ENCODE data around the gene TRAPPC10. TPM values are rescaled to one million over a fixed set of nuclear protein-coding genes. Genes with fewer than 3 reads are reported as not detected.

The TRAPPC10 gene
- total and polyA plus RNA-seq, 10 donors: 6.0 to 83.2 (median 63.3) TPM

DNA sequence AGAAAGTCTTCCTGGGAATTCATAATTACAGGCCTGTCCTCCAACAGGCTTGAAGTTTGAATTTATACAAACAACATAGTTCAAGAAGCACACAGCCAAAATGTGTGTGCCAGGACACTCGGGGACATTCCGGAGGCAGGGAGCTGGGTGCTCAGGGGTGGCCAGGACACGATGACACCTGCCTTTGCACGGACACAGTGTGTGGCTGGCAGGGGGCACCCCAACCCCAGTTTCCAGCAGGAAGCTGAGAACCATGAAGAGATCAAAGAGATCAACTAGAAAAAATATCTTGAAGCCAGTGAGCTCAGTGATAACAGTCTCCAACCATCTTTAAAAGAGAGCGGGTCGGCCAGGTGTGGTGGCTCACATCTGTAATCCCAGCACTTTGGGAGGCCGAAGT, 32.5 kb upstream of the TRAPPC10 start:
- 87 to 92% (median 90%) methylated on average over 7 of the region's 7 CpGs for WGBS, 5 donors
- TF ChIP-seq POLR2AphosphoS5 (IDR thresholded peaks at IDR 0.05): peak in 1 of 3 donors; percentile 14
- TF ChIP-seq, protein P1, sequence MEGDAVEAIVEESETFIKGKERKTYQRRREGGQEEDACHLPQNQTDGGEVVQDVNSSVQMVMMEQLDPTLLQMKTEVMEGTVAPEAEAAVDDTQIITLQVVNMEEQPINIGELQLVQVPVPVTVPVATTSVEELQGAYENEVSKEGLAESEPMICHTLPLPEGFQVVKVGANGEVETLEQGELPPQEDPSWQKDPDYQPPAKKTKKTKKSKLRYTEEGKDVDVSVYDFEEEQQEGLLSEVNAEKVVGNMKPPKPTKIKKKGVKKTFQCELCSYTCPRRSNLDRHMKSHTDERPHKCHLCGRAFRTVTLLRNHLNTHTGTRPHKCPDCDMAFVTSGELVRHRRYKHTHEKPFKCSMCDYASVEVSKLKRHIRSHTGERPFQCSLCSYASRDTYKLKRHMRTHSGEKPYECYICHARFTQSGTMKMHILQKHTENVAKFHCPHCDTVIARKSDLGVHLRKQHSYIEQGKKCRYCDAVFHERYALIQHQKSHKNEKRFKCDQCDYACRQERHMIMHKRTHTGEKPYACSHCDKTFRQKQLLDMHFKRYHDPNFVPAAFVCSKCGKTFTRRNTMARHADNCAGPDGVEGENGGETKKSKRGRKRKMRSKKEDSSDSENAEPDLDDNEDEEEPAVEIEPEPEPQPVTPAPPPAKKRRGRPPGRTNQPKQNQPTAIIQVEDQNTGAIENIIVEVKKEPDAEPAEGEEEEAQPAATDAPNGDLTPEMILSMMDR (IDR thresholded peaks at IDR 0.05 in 8 of 11, conservative IDR thresholded peaks at IDR 0.05 in 3 of 11): no peak
- H3K36me3 ChIP-seq: peaks cover 0 to 73% (median 37%) of the 10 kb centered on the region in 6 donors
- H3K27ac ChIP-seq: no peak overlapping the region
- DNase-seq: no peak
- no peaks in the 10 kb centered on the region for H3K9me3 ChIP-seq
- H3K27me3 ChIP-seq (replicated peaks in 1 of 7): no peaks in the 10 kb centered on the region
- peaks cover 0 to 33% (median 18%) of the 10 kb centered on the region in 6 donors for H3K4me1 ChIP-seq
- no peak overlapping the region for H3K4me3 ChIP-seq
- intact Hi-C loops (cut with DNase I; ENCODE audit: low total_unique reads): no loop called here

GRCh38 chr21:43981151-43981870, 30.8 kb upstream of the TRAPPC10 start:
- no peaks in the 10 kb centered on the region for H3K27me3 ChIP-seq (replicated peaks in 1 of 7)
- H3K4me1 ChIP-seq: peaks cover 3 to 39% (median 20%) of the 10 kb centered on the region in 6 donors
- intact Hi-C loops (cut with DNase I; ENCODE audit: low total_unique reads): no loop called here
- no peak overlapping the region for H3K27ac ChIP-seq
- DNase-seq: no peak
- H3K36me3 ChIP-seq: peaks cover 0 to 73% (median 37%) of the 10 kb centered on the region in 6 donors
- H3K4me3 ChIP-seq: no peak overlapping the region
- 87 to 94% (median 90%) methylated on average over 19 to 26 of the region's 26 CpGs for WGBS, 5 donors
- TF ChIP-seq, protein P1 (IDR thresholded peaks at IDR 0.05 in 8 of 11, conservative IDR thresholded peaks at IDR 0.05 in 3 of 11): no peak
- peak in 1 of 3 donors; percentile 49 for TF ChIP-seq POLR2AphosphoS5 (IDR thresholded peaks at IDR 0.05)
- no peak for TF ChIP-seq POLR2A (IDR thresholded peaks at IDR 0.05)
- H3K9me3 ChIP-seq: no peaks in the 10 kb centered on the region

DNA sequence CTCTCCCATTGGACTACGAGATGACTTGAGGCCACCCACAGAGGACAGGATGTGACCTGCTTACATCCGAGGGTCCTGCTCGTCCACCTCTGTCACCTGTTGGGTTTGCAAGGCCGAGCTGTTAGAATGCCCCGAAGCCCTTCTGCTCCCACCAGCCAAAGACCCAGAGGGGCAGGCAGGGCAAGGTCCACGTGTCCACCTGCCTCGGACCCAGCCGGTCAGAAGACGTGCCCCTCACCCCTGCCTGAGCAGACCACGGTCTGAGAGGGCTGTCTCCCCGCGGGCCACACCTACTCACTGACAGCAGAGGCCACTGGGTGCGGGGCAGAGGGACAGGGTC, 30.3 kb upstream of the TRAPPC10 start:
- Histone ChIP-seq H3K9me3 (no peaks in the 10 kb centered on the region), H3K27ac (no peak overlapping the region), H3K27me3 (replicated peaks in 1 of 7) (no peaks in the 10 kb centered on the region), H3K4me1 (peaks cover 3 to 44% (median 20%) of the 10 kb centered on the region in 6 donors), H3K36me3 (peaks cover 0 to 73% (median 37%) of the 10 kb centered on the region in 6 donors), H3K4me3 (no peak overlapping the region)
- 86 to 90% (median 87%) methylated on average over 9 to 13 of the region's 13 CpGs for WGBS, 5 donors
- peak in 1 of 3 donors; percentile 33 for TF ChIP-seq POLR2AphosphoS5 (IDR thresholded peaks at IDR 0.05)
- no peak for TF ChIP-seq POLR2A (IDR thresholded peaks at IDR 0.05)
- intact Hi-C loops (cut with DNase I; ENCODE audit: low total_unique reads): no loop called here
- DNase-seq: no peak

GRCh38 chr21:43982489-43983078, 29.5 kb upstream of the TRAPPC10 start:
- no peaks in the 10 kb centered on the region for H3K27me3 ChIP-seq (replicated peaks in 1 of 7)
- intact Hi-C loops (cut with DNase I; ENCODE audit: low total_unique reads): no loop called here
- H3K36me3 ChIP-seq: peaks cover 0 to 68% (median 34%) of the 10 kb centered on the region in 6 donors
- 85 to 94% (median 93%) methylated on average over 32 of the region's 32 CpGs for WGBS, 5 donors
- H3K4me1 ChIP-seq: peaks cover 3 to 46% (median 20%) of the 10 kb centered on the region in 6 donors
- H3K9me3 ChIP-seq: no peaks in the 10 kb centered on the region
- DNase-seq: no peak
- no peak overlapping the region for H3K4me3 ChIP-seq
- TF ChIP-seq POLR2AphosphoS5 (IDR thresholded peaks at IDR 0.05): no peak
- TF ChIP-seq, protein P1 (IDR thresholded peaks at IDR 0.05 in 8 of 11, conservative IDR thresholded peaks at IDR 0.05 in 3 of 11): no peak
- no peak for TF ChIP-seq POLR2A (IDR thresholded peaks at IDR 0.05)
- H3K27ac ChIP-seq: peak overlapping the region in 5 of 8 donors; percentile 27 to 49 (median 45)

Data from spleen (tissue), 11 donors.